NB4 (cell line): ENCODE data around the gene PWP2.

ENCODE experiments used
- CTCF ChIP-seq: IDR thresholded peaks from one replicate; pipeline ENCODE4 v1.5.1; 2012; ENCODE audit warnings: low read depth, low read length
- MAX ChIP-seq: IDR thresholded peaks from 2 replicates; pipeline ENCODE4 v1.6.1; 2011; ENCODE audit warnings: low read depth, low read length
- MYC ChIP-seq: IDR thresholded peaks from 2 replicates; pipeline ENCODE4 v1.6.1; 2011; ENCODE audit warnings: low read depth, low read length
- POLR2A ChIP-seq: IDR thresholded peaks from 2 replicates; pipeline ENCODE4 v1.6.1; 2011; ENCODE audit warnings: mild to moderate bottlenecking; ENCODE audit not compliant: insufficient read length; ENCODE audit errors: extremely low read depth

- TF ChIP-seq CTCF (no peak), POLR2A (no peak), MYC (no peak), MAX (no peak)
Measured at GRCh38 chr21:44079846-44080245, 27.4 kb upstream of the PWP2 start.
